ENCODE measurements around the gene POLR3B.
"Not testable (repeated sequence)": the region's sequence is repeated elsewhere in the genome, so short reads cannot be mapped to it uniquely, and the experiment has no call there.

POLR3B gene

GRCh38 chr12:106343214-106343528 lies 14.4 kb upstream of the POLR3B start:
- DNase-seq = no peak

GRCh38 chr12:106344131-106344530 lies 13.4 kb upstream of the POLR3B start:
- DNase-seq = no peak

GRCh38 chr12:106345746-106346145 lies 11.8 kb upstream of the POLR3B start:
- no peak for DNase-seq

- no peak for DNase-seq
These were observed 9.1 kb upstream of the POLR3B start for GRCh38 chr12:106348411-106348810.

- DNase-seq = no peak
These were observed 4.4 kb upstream of the POLR3B start for GRCh38 chr12:106353175-106353574.

- no peak for DNase-seq
These were observed 1.1 kb downstream of the POLR3B start for GRCh38 chr12:106358396-106359241.

- no peak for DNase-seq
These were observed 2.3 kb downstream of the POLR3B start for GRCh38 chr12:106359646-106360399.

GRCh38 chr12:106360400-106360994 lies 2.9 kb downstream of the POLR3B start:
- no peak for DNase-seq

GRCh38 chr12:106362971-106363370 lies 5.4 kb downstream of the POLR3B start:
- DNase-seq = no peak

- no peak for DNase-seq
These were observed 6.7 kb downstream of the POLR3B start for GRCh38 chr12:106364261-106364660.

GRCh38 chr12:106369624-106370346 lies 12.2 kb downstream of the POLR3B start:
- DNase-seq = no peak

- DNase-seq = no peak
These were observed 21.2 kb downstream of the POLR3B start for GRCh38 chr12:106378788-106379187.

GRCh38 chr12:106380954-106381353 lies 23.4 kb downstream of the POLR3B start:
- DNase-seq = no peak

GRCh38 chr12:106381866-106382265 lies 24.3 kb downstream of the POLR3B start:
- not testable (repeated sequence) for DNase-seq

- DNase-seq = no peak
These were observed 29.4 kb downstream of the POLR3B start for GRCh38 chr12:106386813-106387535.

GRCh38 chr12:106387848-106388377 lies 30.4 kb downstream of the POLR3B start:
- DNase-seq = no peak

GRCh38 chr12:106389151-106389550 lies 31.6 kb downstream of the POLR3B start:
- DNase-seq = no peak

GRCh38 chr12:106392759-106393158 lies 35.2 kb downstream of the POLR3B start:
- DNase-seq = no peak

GRCh38 chr12:106409878-106410277 lies 52.3 kb downstream of the POLR3B start:
- DNase-seq = no peak

GRCh38 chr12:106412563-106412962 lies 55.0 kb downstream of the POLR3B start:
- DNase-seq = no peak

GRCh38 chr12:106415134-106415533 lies 57.6 kb downstream of the POLR3B start:
- DNase-seq = no peak

- no peak for DNase-seq
These were observed 58.7 kb downstream of the POLR3B start for GRCh38 chr12:106416273-106416672.

Measured in activated naive CD4-positive, alpha-beta T cell (primary cell).